Breast epithelium (tissue), 4 donors: Measurements from ENCODE around the gene OR51B6. TPM values are rescaled to one million over a fixed set of nuclear protein-coding genes. Genes with fewer than 3 reads are reported as not detected.
"Not testable (repeated sequence)": the region's sequence is repeated elsewhere in the genome, so short reads cannot be mapped to it uniquely, and the experiment has no call there.

Experiments used
- DNase-seq, 2 donors: peaks; one replicate each; pipeline ENCODE4 v3.0.0-alpha.2; 2019; ENCODE audit warnings: low spot score in 2 of 2
- H3K27ac ChIP-seq, 2 donors: fragments of 200-600 bp; sonication (generic) in 1 of 2; one replicate each; pipeline ENCODE4 v1.5.1; 2016 to 2019; ENCODE audit warnings: mild to moderate bottlenecking in 1 of 2
- H3K27me3 ChIP-seq, 2 donors: fragments of 200-600 bp; sonication (generic) in 1 of 2; one replicate each; pipeline versions ENCODE4 v1.5.1 to v1.6.0; 2017 to 2019; ENCODE audit warnings: control low read depth in 1 of 2, mild to moderate bottlenecking in 1 of 2
- H3K36me3 ChIP-seq: fragments of 200-600 bp; one replicate; pipeline ENCODE4 v1.5.1; 2019
- H3K4me1 ChIP-seq, 2 donors: fragments of 200-600 bp; sonication (generic); one replicate each; pipeline ENCODE4 v1.5.1; 2016 to 2019; ENCODE audit warnings: control low read depth in 1 of 2
- H3K4me3 ChIP-seq, 3 donors: fragments of 200-600 bp; sonication (generic); 1 replicate in 2 of 3; 2 replicates in 1 of 3; pipeline ENCODE4 v1.5.1; 2016 to 2019; ENCODE audit warnings: mild to moderate bottlenecking in 3 of 3, moderate library complexity in 2 of 3
- H3K9me3 ChIP-seq, 2 donors: fragments of 200-600 bp; sonication (generic) in 1 of 2; one replicate each; pipeline ENCODE4 v1.5.1; 2016 to 2019; ENCODE audit warnings: control low read depth in 1 of 2
- POLR2A ChIP-seq: fragments of 450-650 bp; IDR thresholded peaks from one replicate; pipeline ENCODE4 v1.6.1; 2016; ENCODE audit warnings: antibody characterized with exemption, mild to moderate bottlenecking, moderate library complexity
- POLR2AphosphoS5 ChIP-seq, 3 donors: sonication (generic); formaldehyde crosslinking; IDR thresholded peaks; one replicate each; pipeline ENCODE4 v1.6.1; 2017; ENCODE audit warnings: antibody characterized with exemption in 3 of 3
- intact Hi-C: fragments of 100-400 bp; cut with DNase I; formaldehyde crosslinking; loops from one replicate; pipeline ENCODE4 v1.15.1; 2023; ENCODE audit warnings: low total_unique reads
- total RNA-seq, 3 donors: library from RNA; depleted of rRNA; stranded (reverse); fragments of >200 nt; gene quantifications; one replicate each; pipeline ENCODE4 v1.1.0, GENCODE V29; 2016
- TF ChIP-seq, protein P1 (sequence below), 3 donors: fragments of 450-650 bp; IDR thresholded peaks; one replicate each; pipeline ENCODE4 v1.5.1; 2016 to 2017; ENCODE audit warnings: antibody characterized with exemption in 3 of 3, mild to moderate bottlenecking in 3 of 3, moderate library complexity in 3 of 3

OR51B6 gene
- total RNA-seq, 3 donors from 2014 or later, result not detected

GRCh38 chr11:5310423-5310822 lies 40.9 kb upstream of the OR51B6 start:
- no peak for DNase-seq
- H3K27me3 ChIP-seq, result no peaks in the 10 kb centered on the region
- intact Hi-C loops, result no loop called here
- no peak overlapping the region for H3K27ac ChIP-seq
- no peaks in the 10 kb centered on the region for H3K9me3 ChIP-seq
- H3K36me3 ChIP-seq, result no peaks in the 10 kb centered on the region
- no peak overlapping the region for H3K4me3 ChIP-seq
- no peaks in the 10 kb centered on the region for H3K4me1 ChIP-seq
- TF ChIP-seq POLR2AphosphoS5 (IDR thresholded peaks at IDR 0.05) (no peak), POLR2A (no peak)
- TF ChIP-seq, protein P1, sequence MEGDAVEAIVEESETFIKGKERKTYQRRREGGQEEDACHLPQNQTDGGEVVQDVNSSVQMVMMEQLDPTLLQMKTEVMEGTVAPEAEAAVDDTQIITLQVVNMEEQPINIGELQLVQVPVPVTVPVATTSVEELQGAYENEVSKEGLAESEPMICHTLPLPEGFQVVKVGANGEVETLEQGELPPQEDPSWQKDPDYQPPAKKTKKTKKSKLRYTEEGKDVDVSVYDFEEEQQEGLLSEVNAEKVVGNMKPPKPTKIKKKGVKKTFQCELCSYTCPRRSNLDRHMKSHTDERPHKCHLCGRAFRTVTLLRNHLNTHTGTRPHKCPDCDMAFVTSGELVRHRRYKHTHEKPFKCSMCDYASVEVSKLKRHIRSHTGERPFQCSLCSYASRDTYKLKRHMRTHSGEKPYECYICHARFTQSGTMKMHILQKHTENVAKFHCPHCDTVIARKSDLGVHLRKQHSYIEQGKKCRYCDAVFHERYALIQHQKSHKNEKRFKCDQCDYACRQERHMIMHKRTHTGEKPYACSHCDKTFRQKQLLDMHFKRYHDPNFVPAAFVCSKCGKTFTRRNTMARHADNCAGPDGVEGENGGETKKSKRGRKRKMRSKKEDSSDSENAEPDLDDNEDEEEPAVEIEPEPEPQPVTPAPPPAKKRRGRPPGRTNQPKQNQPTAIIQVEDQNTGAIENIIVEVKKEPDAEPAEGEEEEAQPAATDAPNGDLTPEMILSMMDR (IDR thresholded peaks at IDR 0.05), result no peak

DNA sequence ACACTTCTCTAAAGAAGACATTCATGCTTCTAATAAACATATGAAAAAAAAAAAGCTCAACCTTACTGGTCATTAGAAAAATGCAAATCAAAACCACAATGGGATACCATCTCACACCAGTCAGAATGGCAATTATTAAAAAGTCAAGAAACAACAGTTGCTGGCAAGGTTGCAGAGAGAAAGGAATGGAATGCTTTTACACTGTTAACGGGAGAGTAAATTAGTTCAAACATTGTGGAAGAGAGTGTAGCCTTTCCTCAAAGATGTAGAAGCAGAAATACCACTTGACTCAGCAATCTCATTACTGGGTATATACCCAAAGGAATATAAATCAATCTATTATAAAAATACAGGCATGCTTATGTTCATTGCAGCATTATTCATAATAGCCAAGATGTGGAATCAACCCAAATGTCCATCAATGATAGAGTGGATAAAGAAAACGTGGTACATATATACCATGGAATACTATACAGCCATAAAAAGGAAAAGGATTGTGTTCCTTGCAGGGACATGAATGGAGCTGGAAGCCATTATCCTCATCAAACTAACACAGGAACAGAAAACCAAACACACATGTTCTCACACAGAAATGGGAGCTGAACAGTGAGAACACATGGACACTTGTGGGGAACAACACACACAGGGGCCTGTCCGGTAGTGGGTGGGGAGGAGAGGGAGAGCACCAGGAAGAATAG lies 37.8 kb upstream of the OR51B6 start:
- DNase-seq, intact Hi-C loops, H3K36me3 ChIP-seq, H3K27me3 ChIP-seq, H3K4me3 ChIP-seq, H3K27ac ChIP-seq, H3K9me3 ChIP-seq, H3K4me1 ChIP-seq: not testable (repeated sequence)

GRCh38 chr11:5317292-5317691 lies 34.0 kb upstream of the OR51B6 start:
- Histone ChIP-seq H3K27ac (no peak overlapping the region), H3K4me3 (no peak overlapping the region), H3K27me3 (no peaks in the 10 kb centered on the region), H3K36me3 (no peaks in the 10 kb centered on the region), H3K4me1 (no peaks in the 10 kb centered on the region), H3K9me3 (no peaks in the 10 kb centered on the region)
- TF ChIP-seq, protein P1 (IDR thresholded peaks at IDR 0.05), result no peak
- TF ChIP-seq POLR2AphosphoS5 (IDR thresholded peaks at IDR 0.05) (no peak), POLR2A (no peak)
- DNase-seq, result no peak
- intact Hi-C loops, result no loop called here

GRCh38 chr11:5324197-5324596 lies 27.1 kb upstream of the OR51B6 start, which contains the start of gene OR51B2:
Gene OR51B2 (minus strand): TSS chr11:5324297. CDS start chr11:5324297, 0 bp downstream.
- Histone ChIP-seq H3K9me3 (no peaks in the 10 kb centered on the region), H3K4me1 (no peaks in the 10 kb centered on the region), H3K4me3 (no peak within 1 kb of the TSS), H3K27ac (no peak within 1 kb of the TSS), H3K36me3 (no peaks in the 10 kb centered on the region), H3K27me3 (no peaks in the 10 kb centered on the region)
- intact Hi-C loops, result no loop called here
- DNase-seq, result no peak
- TF ChIP-seq POLR2AphosphoS5 (IDR thresholded peaks at IDR 0.05) (no peak), POLR2A (no peak)
- TF ChIP-seq, protein P1 (IDR thresholded peaks at IDR 0.05), result no peak

- H3K27me3 ChIP-seq, result no peaks in the 10 kb centered on the region
- no peak for DNase-seq
- H3K9me3 ChIP-seq, result no peaks in the 10 kb centered on the region
- H3K27ac ChIP-seq, result no peak overlapping the region
- intact Hi-C loops, result no loop called here
- TF ChIP-seq, protein P1 (IDR thresholded peaks at IDR 0.05), result no peak
- TF ChIP-seq POLR2AphosphoS5 (IDR thresholded peaks at IDR 0.05) (no peak), POLR2A (no peak)
- no peaks in the 10 kb centered on the region for H3K36me3 ChIP-seq
- no peak overlapping the region for H3K4me3 ChIP-seq
- H3K4me1 ChIP-seq, result no peaks in the 10 kb centered on the region
Measured at GRCh38 chr11:5335170-5335569, 16.1 kb upstream of the OR51B6 start.
